K562 (cell line): ENCODE measurements around the gene SHANK1. TPM values are rescaled to one million over a fixed set of nuclear protein-coding genes. Genes with fewer than 3 reads are reported as not detected.
A peak's percentile ranks its signal among the peaks of the same experiment; 100 is the strongest.

ENCODE experiments used
- CBX5 ChIP-seq: IDR thresholded peaks from 2 replicates; pipeline ENCODE4 v1.6.1; 2014; ENCODE audit warnings: low read depth, borderline replicate concordance
- CEBPG ChIP-seq, 3 experiments: fragments of 200-800 bp in 1 of 3; sonication (Bioruptor generic) in 1 of 3; sonication (generic) in 1 of 3; formaldehyde crosslinking in 1 of 3; IDR thresholded peaks in 2 of 3; conservative IDR thresholded peaks in 1 of 3; 2 replicates each; pipeline versions ENCODE4 v1.6.1 to v1.8.0; 2016 to 2022; ENCODE audit warnings: missing compliant biosample characterization in 2 of 3, missing genetic modification characterization in 2 of 3, mild to moderate bottlenecking in 1 of 3, missing genetic modification reagents in 1 of 3
- CREB3L1 ChIP-seq: fragments of 450-650 bp; IDR thresholded peaks from 2 replicates; pipeline ENCODE4 v1.6.1; 2014; ENCODE audit warnings: low read depth, mild to moderate bottlenecking, moderate library complexity, borderline replicate concordance
- ELK1 ChIP-seq: sonication (generic); formaldehyde crosslinking; IDR thresholded peaks from 2 replicates; pipeline ENCODE4 v1.8.1; 2022; ENCODE audit warnings: missing genetic modification reagents
- ELK3 ChIP-seq: fragments of 450-650 bp; formaldehyde crosslinking; IDR thresholded peaks from 2 replicates; pipeline ENCODE4 v1.4.0; 2020; ENCODE audit warnings: mild to moderate bottlenecking
- EP300 ChIP-seq: IDR thresholded peaks from 2 replicates; pipeline ENCODE4 v1.6.1; 2012; ENCODE audit warnings: low read length, improper control_type of control experiment
- GATAD2A ChIP-seq: fragments of 450-650 bp; IDR thresholded peaks from 2 replicates; pipeline ENCODE4 v1.6.1; 2017
- HES1 ChIP-seq: fragments of 450-650 bp; IDR thresholded peaks from 2 replicates; pipeline ENCODE4 v1.6.1; 2016; ENCODE audit warnings: low read depth, mild to moderate bottlenecking, moderate library complexity
- MAFG ChIP-seq: fragments of 450-650 bp; conservative IDR thresholded peaks from 2 replicates; pipeline ENCODE4 v1.6.1; 2016; ENCODE audit warnings: missing genetic modification characterization, missing compliant biosample characterization
- MAFK ChIP-seq: IDR thresholded peaks from 2 replicates; pipeline ENCODE4 v1.6.1; 2011; ENCODE audit warnings: low read length, improper control_type of control experiment
- NUFIP1 ChIP-seq: fragments of 450-650 bp; IDR thresholded peaks from 2 replicates; pipeline ENCODE4 v1.6.1; 2018; ENCODE audit not compliant: partially characterized antibody
- PHB ChIP-seq: fragments of 250-450 bp; sonication (Bioruptor Pico); IDR thresholded peaks from 2 replicates; pipeline ENCODE4 v1.5.0; 2021
- POLR2AphosphoS2 ChIP-seq: IDR thresholded peaks from 2 replicates; pipeline ENCODE4 v1.6.1; 2012; ENCODE audit warnings: low read length, improper control_type of control experiment
- RBM25 ChIP-seq: fragments of 200-400 bp; formaldehyde crosslinking; IDR thresholded peaks from 2 replicates; pipeline ENCODE4 v1.6.1; 2018; ENCODE audit warnings: low read length, low read depth, moderate library complexity; ENCODE audit not compliant: severe bottlenecking
- STAT5B ChIP-seq: fragments of 250-450 bp; sonication (Bioruptor Pico); IDR thresholded peaks from 2 replicates; pipeline ENCODE4 v1.8.0; 2021; ENCODE audit warnings: mild to moderate bottlenecking, inconsistent platforms
- ZBED1 ChIP-seq: IDR thresholded peaks from 2 replicates; pipeline ENCODE4 v1.6.1; 2014
- ZBTB34 ChIP-seq: fragments of 250-450 bp; sonication (Bioruptor Pico); IDR thresholded peaks from 2 replicates; pipeline ENCODE4 v1.8.0; 2021; ENCODE audit warnings: mild to moderate bottlenecking, moderate library complexity
- ZKSCAN8 ChIP-seq: fragments of 200-800 bp; sonication (Bioruptor generic); IDR thresholded peaks from 2 replicates; pipeline ENCODE4 v1.6.1; 2016; ENCODE audit warnings: missing genetic modification characterization, missing compliant biosample characterization
- ZNF347 ChIP-seq: fragments of 450-650 bp; formaldehyde crosslinking; IDR thresholded peaks from 2 replicates; pipeline ENCODE4 v1.4.0; 2020; ENCODE audit warnings: low read depth, mild to moderate bottlenecking, moderate library complexity
- ZNF395 ChIP-seq: fragments of 200-800 bp; sonication (Bioruptor generic); IDR thresholded peaks from 2 replicates; pipeline ENCODE4 v1.6.1; 2017; ENCODE audit warnings: missing genetic modification characterization, missing compliant biosample characterization
- polyA plus RNA-seq, 8 experiments: library from polyadenylated mRNA; depleted of rRNA in 4 of 8; stranded (reverse) in 5 of 8; unstranded in 3 of 8; fragments of >200 nt; fragmentation: Nextera tagmentation in 2 of 8; fragmentation: Illumina TruSeq in 1 of 8; extraction: Ambion mirVana in 2 of 8; extraction: Trizol in 1 of 8; gene quantifications; 2 replicates each; pipeline versions ENCODE4 v1.2.1 to v1.2.3, GENCODE V29; 2011 to 2014; ENCODE audit warnings: inconsistent platforms in 1 of 8, missing spikeins in 1 of 8
- total RNA-seq, 7 experiments: library from RNA; depleted of rRNA in 6 of 7; stranded (reverse); fragments of >200 nt in 6 of 7; fragmentation: Illumina TruSeq in 2 of 7; extraction: Trizol in 2 of 7; gene quantifications; 2 replicates each; pipeline versions ENCODE4 v1.2.1 to v1.2.3, GENCODE V29; 2011 to 2021; ENCODE audit warnings: low replicate concordance in 1 of 7

Gene SHANK1
- total and polyA plus RNA-seq, 9 of the 15 experiments (the other 6 are each of a cell fraction or from before 2014, with no cell fraction given) = 0.33 to 1.3 (median 0.55) TPM; not detected in 2

GRCh38 chr19:50639121-50640112, 80.2 kb downstream of the SHANK1 start, which contains the start of gene SYT3 (continued):
- TF ChIP-seq ZKSCAN8 (CRISPR knock-in tag) (no peak), CBX5 (no peak), MAFG (tag) (no peak), RBM25 (no peak), POLR2AphosphoS2 (no peak), ZBTB34 (CRISPR knock-in tag) (no peak), EP300 (no peak), MAFK (no peak), HES1 (no peak), ELK1 (CRISPR knock-in tag) (no peak), ZBED1 (no peak), CREB3L1 (peak; percentile 64; the same call in 1 of the 2 replicates), ZNF395 (CRISPR knock-in tag) (peak; percentile 47; the same call in 1 of the 2 replicates), GATAD2A (no peak), ELK3 (no peak), STAT5B (CRISPR knock-in tag) (no peak), NUFIP1 (no peak), CEBPG (CRISPR knock-in tag; IDR thresholded peaks at IDR 0.05) (no peak), CEBPG (tag; conservative IDR thresholded peaks at IDR 0.05 in 1 of 2, IDR thresholded peaks at IDR 0.05 in 1 of 2) (no peak), ZNF347 (CRISPR knock-in tag) (no peak), PHB (no peak)
